ENCODE measurements around the gene PLA2G4F. TPM values are rescaled to one million over a fixed set of nuclear protein-coding genes. Genes with fewer than 3 reads are reported as not detected.

PLA2G4F gene
- not detected for polyA plus RNA-seq (2013, experiment 1 of 2)
- polyA plus RNA-seq (2013, experiment 2 of 2): not detected

- Histone ChIP-seq H2AK5ac (ENCODE audit: low read depth, low read length) (no peak within 1 kb of the TSS), H2BK120ac (ENCODE audit: low read depth, low read length) (no peak within 1 kb of the TSS), H3K79me1 (ENCODE audit: low read depth, low read length) (no peaks in the 10 kb centered on the region), H4K91ac (ENCODE audit: low read depth, low read length, poor library complexity) (no peak within 1 kb of the TSS), H3K4me2 (ENCODE audit: insufficient read depth, low read length, poor library complexity, severe bottlenecking) (no peak within 1 kb of the TSS), H3K4me3 (ENCODE audit: low read length in 2 of 2) (no peak within 1 kb of the TSS), H3K9ac (ENCODE audit: low read depth, low read length, poor library complexity) (no peak within 1 kb of the TSS), H2BK15ac (ENCODE audit: low read length) (no peak within 1 kb of the TSS), H4K8ac (ENCODE audit: low read depth, low read length) (no peak within 1 kb of the TSS), H3K36me3 (replicated peaks in 1 of 2; ENCODE audit: control insufficient read depth in 2 of 2, insufficient read depth in 2 of 2, low read length in 2 of 2) (peaks cover 13 to 32% of the 10 kb centered on the region in 2 donors), H2BK12ac (ENCODE audit: low read length) (no peak within 1 kb of the TSS), H3K4ac (ENCODE audit: low read length) (no peak within 1 kb of the TSS), H3K14ac (ENCODE audit: low read length) (no peak within 1 kb of the TSS), H3K27ac (replicated peaks; ENCODE audit: low read length) (no peak within 1 kb of the TSS), H2BK5ac (ENCODE audit: low read length) (no peak within 1 kb of the TSS), H3K9me3 (replicated peaks in 1 of 2; ENCODE audit: control insufficient read depth in 2 of 2, insufficient read depth in 1 of 2, low read depth in 1 of 2, low read length in 2 of 2) (no peaks in the 10 kb centered on the region), H3K23ac (ENCODE audit: low read depth, low read length, poor library complexity) (no peak within 1 kb of the TSS), H3K18ac (ENCODE audit: low read length) (no peak within 1 kb of the TSS), H3K4me1 (ENCODE audit: control insufficient read depth in 2 of 2, insufficient read depth in 1 of 2, low read depth in 1 of 2, low read length in 2 of 2) (no peaks in the 10 kb centered on the region), H2AFZ (ENCODE audit: low read length) (no peak within 1 kb of the TSS), H3K27me3 (ENCODE audit: control insufficient read depth in 3 of 3, insufficient read depth in 3 of 3, low read depth in 1 of 3, low read length in 3 of 3) (no peaks in the 10 kb centered on the region)
- no CpG with 5 or more reads among the region's 8 CpGs for WGBS, 2 donors (ENCODE audit: extremely low coverage in 2 of 2, insufficient read length in 2 of 2, insufficient replicate concordance in 1 of 2)
- DNase-seq (ENCODE audit: low spot score): no peak
Observed at GRCh38 chr15:42156243-42156922, at the start of gene PLA2G4F. Gene PLA2G4F (minus strand): TSS chr15:42156636. CDS start chr15:42156549, 87 bp downstream.

GRCh38 chr15:42203891-42204290 is 47.5 kb upstream of the PLA2G4F start:
- H3K14ac ChIP-seq (ENCODE audit: low read length): no peak overlapping the region
- no peak overlapping the region for H3K4me3 ChIP-seq (ENCODE audit: low read length in 2 of 2)
- H2AFZ ChIP-seq (ENCODE audit: low read length): no peak overlapping the region
- H3K4me1 ChIP-seq (ENCODE audit: control insufficient read depth in 2 of 2, insufficient read depth in 1 of 2, low read depth in 1 of 2, low read length in 2 of 2): peaks cover 5 to 6% of the 10 kb centered on the region in 2 donors
- no peak overlapping the region for H4K8ac ChIP-seq (ENCODE audit: low read depth, low read length)
- H4K91ac ChIP-seq (ENCODE audit: low read depth, low read length, poor library complexity): no peak overlapping the region
- H2BK15ac ChIP-seq (ENCODE audit: low read length): no peak overlapping the region
- no peaks in the 10 kb centered on the region for H3K27me3 ChIP-seq (ENCODE audit: control insufficient read depth in 3 of 3, insufficient read depth in 3 of 3, low read depth in 1 of 3, low read length in 3 of 3)
- no peak overlapping the region for H3K27ac ChIP-seq (replicated peaks; ENCODE audit: low read length)
- H3K4me2 ChIP-seq (ENCODE audit: insufficient read depth, low read length, poor library complexity, severe bottlenecking): no peak overlapping the region
- H3K4ac ChIP-seq (ENCODE audit: low read length): no peak overlapping the region
- H3K36me3 ChIP-seq (replicated peaks in 1 of 2; ENCODE audit: control insufficient read depth in 2 of 2, insufficient read depth in 2 of 2, low read length in 2 of 2): peaks cover 2 to 35% of the 10 kb centered on the region in 2 donors
- peaks cover 4% of the 10 kb centered on the region for H3K79me1 ChIP-seq (ENCODE audit: low read depth, low read length)
- no peak overlapping the region for H2AK5ac ChIP-seq (ENCODE audit: low read depth, low read length)
- H2BK5ac ChIP-seq (ENCODE audit: low read length): no peak overlapping the region
- no peak overlapping the region for H2BK12ac ChIP-seq (ENCODE audit: low read length)
- H3K18ac ChIP-seq (ENCODE audit: low read length): no peak overlapping the region
- H3K9ac ChIP-seq (ENCODE audit: low read depth, low read length, poor library complexity): no peak overlapping the region
- WGBS, 2 donors (ENCODE audit: extremely low coverage in 2 of 2, insufficient read length in 2 of 2, insufficient replicate concordance in 1 of 2): no CpG with 5 or more reads among the region's 3 CpGs
- H2BK120ac ChIP-seq (ENCODE audit: low read depth, low read length): no peak overlapping the region
- no peak overlapping the region for H3K23ac ChIP-seq (ENCODE audit: low read depth, low read length, poor library complexity)
- DNase-seq (ENCODE audit: low spot score): no peak
- H3K9me3 ChIP-seq (replicated peaks in 1 of 2; ENCODE audit: control insufficient read depth in 2 of 2, insufficient read depth in 1 of 2, low read depth in 1 of 2, low read length in 2 of 2): no peaks in the 10 kb centered on the region

GRCh38 chr15:42202653-42203052 is 46.2 kb upstream of the PLA2G4F start:
- no peak overlapping the region for H2AK5ac ChIP-seq (ENCODE audit: low read depth, low read length)
- no peak overlapping the region for H2BK12ac ChIP-seq (ENCODE audit: low read length)
- no peak overlapping the region for H2BK15ac ChIP-seq (ENCODE audit: low read length)
- no peak overlapping the region for H4K91ac ChIP-seq (ENCODE audit: low read depth, low read length, poor library complexity)
- H3K9ac ChIP-seq (ENCODE audit: low read depth, low read length, poor library complexity): no peak overlapping the region
- no peak for DNase-seq (ENCODE audit: low spot score)
- peaks cover 5 to 6% of the 10 kb centered on the region in 2 donors for H3K4me1 ChIP-seq (ENCODE audit: control insufficient read depth in 2 of 2, insufficient read depth in 1 of 2, low read depth in 1 of 2, low read length in 2 of 2)
- WGBS, 2 donors (ENCODE audit: extremely low coverage in 2 of 2, insufficient read length in 2 of 2, insufficient replicate concordance in 1 of 2): no CpG with 5 or more reads among the region's 2 CpGs
- no peak overlapping the region for H4K8ac ChIP-seq (ENCODE audit: low read depth, low read length)
- H3K18ac ChIP-seq (ENCODE audit: low read length): no peak overlapping the region
- H3K36me3 ChIP-seq (replicated peaks in 1 of 2; ENCODE audit: control insufficient read depth in 2 of 2, insufficient read depth in 2 of 2, low read length in 2 of 2): peaks cover 2 to 42% of the 10 kb centered on the region in 2 donors
- no peak overlapping the region for H3K4me2 ChIP-seq (ENCODE audit: insufficient read depth, low read length, poor library complexity, severe bottlenecking)
- no peak overlapping the region for H3K27ac ChIP-seq (replicated peaks; ENCODE audit: low read length)
- no peak overlapping the region for H3K4ac ChIP-seq (ENCODE audit: low read length)
- H3K9me3 ChIP-seq (replicated peaks in 1 of 2; ENCODE audit: control insufficient read depth in 2 of 2, insufficient read depth in 1 of 2, low read depth in 1 of 2, low read length in 2 of 2): peaks cover 0 to 4% of the 10 kb centered on the region in 2 donors
- H2AFZ ChIP-seq (ENCODE audit: low read length): no peak overlapping the region
- H3K27me3 ChIP-seq (ENCODE audit: control insufficient read depth in 3 of 3, insufficient read depth in 3 of 3, low read depth in 1 of 3, low read length in 3 of 3): no peaks in the 10 kb centered on the region
- peaks cover 4% of the 10 kb centered on the region for H3K79me1 ChIP-seq (ENCODE audit: low read depth, low read length)
- no peak overlapping the region for H3K14ac ChIP-seq (ENCODE audit: low read length)
- H2BK120ac ChIP-seq (ENCODE audit: low read depth, low read length): no peak overlapping the region
- no peak overlapping the region for H2BK5ac ChIP-seq (ENCODE audit: low read length)
- H3K23ac ChIP-seq (ENCODE audit: low read depth, low read length, poor library complexity): no peak overlapping the region
- no peak overlapping the region for H3K4me3 ChIP-seq (ENCODE audit: low read length in 2 of 2)

GRCh38 chr15:42201801-42202200 is 45.4 kb upstream of the PLA2G4F start:
- H2BK12ac ChIP-seq (ENCODE audit: low read length): no peak overlapping the region
- no peak overlapping the region for H2AFZ ChIP-seq (ENCODE audit: low read length)
- H3K27me3 ChIP-seq (ENCODE audit: control insufficient read depth in 3 of 3, insufficient read depth in 3 of 3, low read depth in 1 of 3, low read length in 3 of 3): no peaks in the 10 kb centered on the region
- no peak overlapping the region for H3K27ac ChIP-seq (replicated peaks; ENCODE audit: low read length)
- no peak overlapping the region for H3K9ac ChIP-seq (ENCODE audit: low read depth, low read length, poor library complexity)
- no peak overlapping the region for H3K18ac ChIP-seq (ENCODE audit: low read length)
- H2AK5ac ChIP-seq (ENCODE audit: low read depth, low read length): no peak overlapping the region
- H3K79me1 ChIP-seq (ENCODE audit: low read depth, low read length): peaks cover 4% of the 10 kb centered on the region
- H4K8ac ChIP-seq (ENCODE audit: low read depth, low read length): no peak overlapping the region
- no peak overlapping the region for H2BK15ac ChIP-seq (ENCODE audit: low read length)
- no peak overlapping the region for H4K91ac ChIP-seq (ENCODE audit: low read depth, low read length, poor library complexity)
- H3K9me3 ChIP-seq (replicated peaks in 1 of 2; ENCODE audit: control insufficient read depth in 2 of 2, insufficient read depth in 1 of 2, low read depth in 1 of 2, low read length in 2 of 2): peaks cover 0 to 4% of the 10 kb centered on the region in 2 donors
- no peak overlapping the region for H3K14ac ChIP-seq (ENCODE audit: low read length)
- H2BK5ac ChIP-seq (ENCODE audit: low read length): no peak overlapping the region
- H3K4me3 ChIP-seq (ENCODE audit: low read length in 2 of 2): no peak overlapping the region
- no peaks in the 10 kb centered on the region for H3K4me1 ChIP-seq (ENCODE audit: control insufficient read depth in 2 of 2, insufficient read depth in 1 of 2, low read depth in 1 of 2, low read length in 2 of 2)
- no peak overlapping the region for H3K23ac ChIP-seq (ENCODE audit: low read depth, low read length, poor library complexity)
- no peak overlapping the region for H2BK120ac ChIP-seq (ENCODE audit: low read depth, low read length)
- H3K4ac ChIP-seq (ENCODE audit: low read length): no peak overlapping the region
- H3K36me3 ChIP-seq (replicated peaks in 1 of 2; ENCODE audit: control insufficient read depth in 2 of 2, insufficient read depth in 2 of 2, low read length in 2 of 2): peaks cover 2 to 44% of the 10 kb centered on the region in 2 donors
- no peak for DNase-seq (ENCODE audit: low spot score)
- H3K4me2 ChIP-seq (ENCODE audit: insufficient read depth, low read length, poor library complexity, severe bottlenecking): no peak overlapping the region
- no CpG with 5 or more reads among the region's 1 CpG for WGBS, 2 donors (ENCODE audit: extremely low coverage in 2 of 2, insufficient read length in 2 of 2, insufficient replicate concordance in 1 of 2)

All from neuronal stem cell (in vitro differentiated cells).